Neural cell (in vitro differentiated cells): ENCODE data around the gene PDE2A. TPM values are rescaled to one million over a fixed set of nuclear protein-coding genes. Genes with fewer than 3 reads are reported as not detected.

Experiments
- H2AFZ ChIP-seq: fragments of 200-600, 300-800 bp; sonication (generic), shearing (Covaris generic); 2 replicates; pipeline ENCODE4 v1.6.0; 2014; ENCODE audit warnings: low read depth, mild to moderate bottlenecking, antibody characterized with exemption, low read length, moderate library complexity
- H3F3A ChIP-seq: fragments of 200-600 bp; shearing (Covaris generic); 2 replicates; pipeline ENCODE4 v1.6.1; 2016; ENCODE audit warnings: mild to moderate bottlenecking, moderate library complexity, mixed read lengths, antibody characterized with exemption, low read length; ENCODE audit not compliant: insufficient read depth, poor library complexity, severe bottlenecking
- H3K27ac ChIP-seq: fragments of 200-600, 300-800 bp; sonication (generic), shearing (Covaris generic); 2 replicates; pipeline ENCODE4 v1.5.1; 2014; ENCODE audit warnings: mild to moderate bottlenecking, low read length, moderate library complexity
- H3K27me3 ChIP-seq: fragments of 300-800, 200-600 bp; sonication (generic), shearing (Covaris generic); 2 replicates; pipeline ENCODE4 v1.6.0; 2014; ENCODE audit warnings: mild to moderate bottlenecking, low read depth, low read length, moderate library complexity; ENCODE audit not compliant: insufficient read depth
- H3K36me3 ChIP-seq: fragments of 300-800, 200-600 bp; sonication (generic), shearing (Covaris generic); 2 replicates; pipeline ENCODE4 v1.5.1; 2014; ENCODE audit warnings: mild to moderate bottlenecking, antibody characterized with exemption, low read length, moderate library complexity; ENCODE audit not compliant: insufficient read depth
- H3K4me2 ChIP-seq: fragments of 300-800, 200-600 bp; sonication (generic), shearing (Covaris generic); 2 replicates; pipeline ENCODE4 v1.6.0; 2014; ENCODE audit warnings: mild to moderate bottlenecking, low read length
- H3K4me3 ChIP-seq: fragments of 300-800, 200-600 bp; sonication (generic), shearing (Covaris generic); 2 replicates; pipeline ENCODE4 v1.5.1; 2014; ENCODE audit warnings: mild to moderate bottlenecking, low read length, moderate library complexity
- H3K79me2 ChIP-seq: fragments of 200-600 bp; shearing (Covaris generic); replicated peaks from 2 replicates; pipeline ENCODE4 v1.6.0; 2014; ENCODE audit warnings: mild to moderate bottlenecking, low read length, moderate library complexity; ENCODE audit not compliant: insufficient read depth
- H3K9ac ChIP-seq: fragments of 300-800, 200-600 bp; sonication (generic), shearing (Covaris generic); 2 replicates; pipeline ENCODE4 v1.6.1; 2016; ENCODE audit warnings: mild to moderate bottlenecking, low read length, mixed read lengths
- H3K9me2 ChIP-seq: fragments of 200-600 bp; shearing (Covaris generic); 2 replicates; pipeline ENCODE4 v1.6.1; 2016; ENCODE audit warnings: mild to moderate bottlenecking, low read length, mixed read lengths; ENCODE audit not compliant: insufficient read depth
- H3K9me3 ChIP-seq: fragments of 200-600, 300-800 bp; sonication (generic), shearing (Covaris generic); 2 replicates; pipeline ENCODE4 v1.6.1; 2016; ENCODE audit warnings: mild to moderate bottlenecking, mixed run types, low read length, moderate library complexity, mixed read lengths
- H4K20me1 ChIP-seq: fragments of 200-600 bp; shearing (Covaris generic); 2 replicates; pipeline ENCODE4 v1.6.1; 2016; ENCODE audit warnings: mild to moderate bottlenecking, mixed run types; ENCODE audit not compliant: insufficient read depth
- EP300 ChIP-seq: fragments of 450-650 bp; conservative IDR thresholded peaks from 2 replicates; pipeline ENCODE4 v1.6.1; 2014; ENCODE audit warnings: antibody characterized with exemption, mild to moderate bottlenecking, moderate library complexity; ENCODE audit not compliant: poor library complexity, severe bottlenecking
- EZH2 ChIP-seq: fragments of 200-600, 300-800 bp; shearing (Covaris generic), sonication (generic); IDR thresholded peaks from 2 replicates; pipeline ENCODE4 v1.6.1; 2014; ENCODE audit warnings: antibody characterized with exemption, low read length, borderline replicate concordance, mild to moderate bottlenecking; ENCODE audit not compliant: insufficient read depth, poor library complexity, severe bottlenecking
- MXI1 ChIP-seq: fragments of 450-650 bp; conservative IDR thresholded peaks from 2 replicates; pipeline ENCODE4 v1.6.1; 2014; ENCODE audit warnings: antibody characterized with exemption, mild to moderate bottlenecking; ENCODE audit not compliant: poor library complexity, severe bottlenecking
- POLR2AphosphoS5 ChIP-seq: IDR thresholded peaks from 2 replicates; pipeline ENCODE4 v1.6.1; 2012
- RAD21 ChIP-seq: fragments of 450-650 bp; conservative IDR thresholded peaks from 2 replicates; pipeline ENCODE4 v1.6.1; 2014; ENCODE audit warnings: antibody characterized with exemption, mild to moderate bottlenecking, moderate library complexity
- REST ChIP-seq: IDR thresholded peaks from 2 replicates; pipeline ENCODE4 v1.6.1; 2012; ENCODE audit warnings: borderline replicate concordance
- SMC3 ChIP-seq: fragments of 450-650 bp; conservative IDR thresholded peaks from 2 replicates; pipeline ENCODE4 v1.6.1; 2014; ENCODE audit warnings: antibody characterized with exemption, mild to moderate bottlenecking, moderate library complexity; ENCODE audit not compliant: poor library complexity
- TAF1 ChIP-seq: IDR thresholded peaks from 2 replicates; pipeline ENCODE4 v1.6.1; 2012; ENCODE audit warnings: low read depth
- polyA plus RNA-seq: library from polyadenylated mRNA; depleted of rRNA; stranded (reverse); fragments of >200 nt; gene quantifications from 2 replicates; pipeline ENCODE4 v1.2.3, GENCODE V29; 2014
- TF ChIP-seq, protein P1 (sequence below): fragments of 450-650 bp; IDR thresholded peaks from 2 replicates; pipeline ENCODE4 v1.5.1; 2014; ENCODE audit warnings: antibody characterized with exemption, mild to moderate bottlenecking, moderate library complexity; ENCODE audit not compliant: poor library complexity, severe bottlenecking

PDE2A gene
- polyA plus RNA-seq, 1 donor from 2014 or later: 11.6 TPM

GRCh38 chr11:72652873-72653630, 21.2 kb downstream of the PDE2A start:
- Histone ChIP-seq H3K27ac (peak overlapping the region; percentile 50), H3K9me3 (no peaks in the 10 kb centered on the region), H3K9ac (peak overlapping the region; percentile 52), H4K20me1 (no peaks in the 10 kb centered on the region), H3K9me2 (no peaks in the 10 kb centered on the region), H3K36me3 (no peaks in the 10 kb centered on the region), H3K27me3 (no peaks in the 10 kb centered on the region), H2AFZ (peak overlapping the region; percentile 66), H3F3A (no peaks in the 10 kb centered on the region), H3K4me2 (no peak overlapping the region), H3K4me3 (no peak overlapping the region), H3K79me2 (no peaks in the 10 kb centered on the region)
- peak; percentile 34 for TF ChIP-seq TAF1
- no peak for TF ChIP-seq EZH2
- peak; percentile 59 for TF ChIP-seq MXI1
- no peak for TF ChIP-seq SMC3
- peak; percentile 45 for TF ChIP-seq POLR2AphosphoS5
- TF ChIP-seq, protein P1, sequence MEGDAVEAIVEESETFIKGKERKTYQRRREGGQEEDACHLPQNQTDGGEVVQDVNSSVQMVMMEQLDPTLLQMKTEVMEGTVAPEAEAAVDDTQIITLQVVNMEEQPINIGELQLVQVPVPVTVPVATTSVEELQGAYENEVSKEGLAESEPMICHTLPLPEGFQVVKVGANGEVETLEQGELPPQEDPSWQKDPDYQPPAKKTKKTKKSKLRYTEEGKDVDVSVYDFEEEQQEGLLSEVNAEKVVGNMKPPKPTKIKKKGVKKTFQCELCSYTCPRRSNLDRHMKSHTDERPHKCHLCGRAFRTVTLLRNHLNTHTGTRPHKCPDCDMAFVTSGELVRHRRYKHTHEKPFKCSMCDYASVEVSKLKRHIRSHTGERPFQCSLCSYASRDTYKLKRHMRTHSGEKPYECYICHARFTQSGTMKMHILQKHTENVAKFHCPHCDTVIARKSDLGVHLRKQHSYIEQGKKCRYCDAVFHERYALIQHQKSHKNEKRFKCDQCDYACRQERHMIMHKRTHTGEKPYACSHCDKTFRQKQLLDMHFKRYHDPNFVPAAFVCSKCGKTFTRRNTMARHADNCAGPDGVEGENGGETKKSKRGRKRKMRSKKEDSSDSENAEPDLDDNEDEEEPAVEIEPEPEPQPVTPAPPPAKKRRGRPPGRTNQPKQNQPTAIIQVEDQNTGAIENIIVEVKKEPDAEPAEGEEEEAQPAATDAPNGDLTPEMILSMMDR: no peak
- no peak for TF ChIP-seq RAD21
- TF ChIP-seq REST: peak; percentile 43
- TF ChIP-seq EP300: peak; percentile 43

DNA sequence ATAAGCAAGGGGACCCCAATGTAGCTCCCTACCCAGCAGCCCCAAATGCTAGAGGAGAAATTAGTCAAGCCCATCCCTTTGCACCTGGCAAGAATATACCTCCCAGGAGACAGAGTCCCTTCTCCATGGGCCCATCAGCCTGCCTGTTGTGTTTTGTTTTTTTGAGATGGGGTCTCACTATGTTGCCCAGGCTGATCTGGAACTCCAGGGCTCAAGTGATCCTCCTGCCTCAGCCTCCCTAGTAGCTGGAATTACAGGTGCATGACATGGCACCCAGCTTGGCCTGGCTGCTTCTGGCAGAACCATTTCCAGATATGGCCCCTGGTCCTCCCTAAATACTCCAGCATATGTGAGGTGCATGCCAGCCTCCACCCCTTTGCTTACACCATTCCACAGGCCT, 22.1 kb downstream of the PDE2A start:
- Histone ChIP-seq H3K9me2 (no peaks in the 10 kb centered on the region), H3K9ac (no peak overlapping the region), H3F3A (no peaks in the 10 kb centered on the region), H3K27ac (no peak overlapping the region), H2AFZ (no peak overlapping the region), H3K27me3 (no peaks in the 10 kb centered on the region), H3K36me3 (no peaks in the 10 kb centered on the region), H3K9me3 (no peaks in the 10 kb centered on the region), H3K79me2 (no peaks in the 10 kb centered on the region), H3K4me3 (no peak overlapping the region), H4K20me1 (no peaks in the 10 kb centered on the region), H3K4me2 (no peak overlapping the region)
- TF ChIP-seq SMC3: no peak
- TF ChIP-seq, protein P1: no peak
- TF ChIP-seq EP300: no peak
- TF ChIP-seq MXI1: no peak
- no peak for TF ChIP-seq RAD21
- TF ChIP-seq EZH2: no peak
- no peak for TF ChIP-seq REST
